Brain microvascular endothelial cell (primary cell): Measurements from ENCODE around the gene MBD3L3.

Source experiments
- DNase-seq: peaks from one replicate; pipeline ENCODE4 v3.0.0-alpha.2; 2020
- H3K27ac ChIP-seq: fragments of 250-450 bp; sonication (Bioruptor Pico); 2 replicates; pipeline ENCODE4 v1.5.1; 2020; ENCODE audit warnings: mild to moderate bottlenecking, moderate library complexity
- H3K27me3 ChIP-seq: fragments of 250-450 bp; sonication (Bioruptor Pico); replicated peaks from 2 replicates; pipeline ENCODE4 v1.5.1; 2020; ENCODE audit warnings: mild to moderate bottlenecking
- H3K36me3 ChIP-seq: fragments of 250-450 bp; sonication (Bioruptor Pico); replicated peaks from 2 replicates; pipeline ENCODE4 v1.5.1; 2020; ENCODE audit warnings: mild to moderate bottlenecking
- H3K4me3 ChIP-seq: 2 replicates; pipeline ENCODE4 v1.5.1; 2011; ENCODE audit warnings: low read depth, mild to moderate bottlenecking, control low read depth, low read length, moderate library complexity
- CTCF ChIP-seq: IDR thresholded peaks from 2 replicates; pipeline ENCODE4 v1.5.1; 2011; ENCODE audit warnings: low read depth, mild to moderate bottlenecking, moderate library complexity, low read length, control low read depth, inconsistent platforms; ENCODE audit errors: missing control alignments
- in situ Hi-C: cut with HindIII; loops from 2 replicates; pipeline ENCODE4 v1.10.0; 2017; ENCODE audit warnings: low sequenced_read_pairs, low pct_ligation_motif_present

MBD3L3 gene

DNA sequence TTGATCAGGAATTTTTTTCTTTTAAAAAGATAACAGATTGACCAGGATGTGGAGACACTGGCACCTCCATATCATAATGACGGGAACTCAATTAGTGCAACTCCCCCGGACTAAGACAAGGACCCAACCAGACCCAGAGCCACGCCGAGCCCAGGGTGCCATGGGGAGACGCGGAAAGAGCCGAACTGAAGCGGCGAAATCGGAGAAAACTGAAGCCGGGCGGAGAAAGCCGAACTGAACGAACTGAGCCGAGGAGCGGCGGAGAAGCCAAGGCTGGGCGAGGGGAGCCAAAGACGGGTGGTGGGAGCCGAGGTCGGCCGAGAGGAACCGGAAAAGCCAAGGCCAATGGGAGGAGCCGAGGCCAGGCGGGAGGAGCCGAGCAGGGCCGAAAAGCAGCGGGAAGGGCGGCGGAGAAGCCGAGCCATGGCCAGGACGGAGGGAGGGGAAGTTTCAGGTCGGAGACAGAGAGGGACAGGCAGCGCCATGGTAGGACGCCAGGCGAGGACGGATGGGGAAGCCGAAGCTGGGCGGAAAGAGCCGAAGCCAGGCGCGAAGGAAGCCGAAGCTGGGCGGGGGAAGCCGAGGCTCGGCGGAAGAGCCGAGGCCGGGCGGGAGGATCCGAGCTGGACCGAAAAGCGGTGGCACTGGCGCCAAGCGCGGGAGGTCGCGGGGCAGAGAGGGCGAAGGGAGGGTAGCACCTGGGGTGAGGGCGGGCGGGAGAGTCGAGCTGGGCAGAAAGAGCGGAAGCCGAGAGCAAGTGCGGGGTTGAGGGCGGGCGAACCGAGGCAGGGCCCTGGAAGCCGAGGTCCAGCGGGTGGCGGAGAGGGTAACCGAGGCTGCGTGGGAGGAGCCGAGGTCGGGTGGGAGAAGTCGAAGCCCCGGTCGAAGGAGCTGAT lies 40.5 kb upstream of the MBD3L3 start:
- Histone ChIP-seq H3K27ac (peak overlapping the region; percentile 70), H3K27me3 (no peaks in the 10 kb centered on the region), H3K36me3 (no peaks in the 10 kb centered on the region), H3K4me3 (peak overlapping the region; percentile 80)
- no peak for TF ChIP-seq CTCF
- peak; percentile 82 for DNase-seq
- in situ Hi-C loops: no loop called here

DNA sequence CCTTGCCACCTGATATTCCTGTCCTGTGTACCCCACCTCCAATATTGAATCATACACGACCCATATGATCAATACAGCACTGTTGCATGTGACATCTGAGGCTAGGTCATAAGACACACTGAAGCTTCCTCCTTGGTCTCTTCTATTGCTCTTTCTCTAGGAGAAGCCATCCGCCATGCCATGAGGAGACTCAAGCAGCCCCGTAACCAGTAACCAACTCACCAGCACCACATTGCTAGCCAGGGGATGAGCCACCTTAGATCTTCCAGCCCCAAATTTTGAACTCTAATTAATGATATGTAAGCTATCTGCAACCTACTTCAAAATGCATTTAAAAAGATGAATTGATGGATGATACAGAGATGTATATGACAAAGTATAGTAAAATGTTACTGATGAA lies 39.6 kb upstream of the MBD3L3 start:
- no peak for TF ChIP-seq CTCF
- Histone ChIP-seq H3K4me3 (no peak overlapping the region), H3K27me3 (no peaks in the 10 kb centered on the region), H3K27ac (no peak overlapping the region), H3K36me3 (no peaks in the 10 kb centered on the region)
- no peak for DNase-seq
- in situ Hi-C loops: no loop called here

GRCh38 chr19:7088999-7089398 lies 30.5 kb upstream of the MBD3L3 start:
- no peak overlapping the region for H3K4me3 ChIP-seq
- H3K27ac ChIP-seq: no peak overlapping the region
- no peak for TF ChIP-seq CTCF
- H3K27me3 ChIP-seq: no peaks in the 10 kb centered on the region
- no peak for DNase-seq
- in situ Hi-C loops: no loop called here
- peaks cover 8% of the 10 kb centered on the region for H3K36me3 ChIP-seq

- peak; percentile 5 for DNase-seq
- H3K36me3 ChIP-seq: peaks cover 63% of the 10 kb centered on the region
- no peaks in the 10 kb centered on the region for H3K27me3 ChIP-seq
- in situ Hi-C loops: no loop called here
- H3K27ac ChIP-seq: no peak overlapping the region
- no peak overlapping the region for H3K4me3 ChIP-seq
- TF ChIP-seq CTCF: no peak
These were observed 24.8 kb upstream of the MBD3L3 start for GRCh38 chr19:7083076-7083956.

GRCh38 chr19:7078008-7078407 lies 19.5 kb upstream of the MBD3L3 start:
- peaks cover 90% of the 10 kb centered on the region for H3K36me3 ChIP-seq
- DNase-seq: no peak
- TF ChIP-seq CTCF: no peak
- H3K27me3 ChIP-seq: no peaks in the 10 kb centered on the region
- in situ Hi-C loops: no loop called here
- H3K27ac ChIP-seq: no peak overlapping the region
- H3K4me3 ChIP-seq: no peak overlapping the region
